Subcutaneous adipose tissue (tissue), 4 donors: Measurements from ENCODE around the gene DTNBP1. TPM values are rescaled to one million over a fixed set of nuclear protein-coding genes. Genes with fewer than 3 reads are reported as not detected.

ENCODE experiments used
- CTCF ChIP-seq: fragments of 450-650 bp; IDR thresholded peaks from one replicate; pipeline ENCODE4 v1.5.1; 2016; ENCODE audit warnings: low read depth, mild to moderate bottlenecking, control low read depth, antibody characterized with exemption, moderate library complexity
- total RNA-seq, 4 donors: library from RNA; depleted of rRNA; stranded (reverse); fragments of >200 nt; gene quantifications; one replicate each; pipeline ENCODE4 v1.1.0, GENCODE V29; 2016

Gene DTNBP1
- total RNA-seq, 4 donors from 2014 or later, result 7.7 to 15.9 (median 12.5) TPM

- TF ChIP-seq CTCF, result no peak
Measured at GRCh38 chr6:15527838-15528617, 134.8 kb downstream of the DTNBP1 start.

- no peak for TF ChIP-seq CTCF
Measured at GRCh38 chr6:15526212-15526701, 136.6 kb downstream of the DTNBP1 start.

GRCh38 chr6:15524861-15525401 lies 137.9 kb downstream of the DTNBP1 start:
- TF ChIP-seq CTCF, result no peak

GRCh38 chr6:15523679-15524630 lies 138.9 kb downstream of the DTNBP1 start:
- no peak for TF ChIP-seq CTCF

- no peak for TF ChIP-seq CTCF
Measured at GRCh38 chr6:15522856-15523529, 139.8 kb downstream of the DTNBP1 start.

- no peak for TF ChIP-seq CTCF
Measured at GRCh38 chr6:15522427-15522826, 140.4 kb downstream of the DTNBP1 start.
